Measurements from ENCODE around the gene TRAM2. TPM values are rescaled to one million over a fixed set of nuclear protein-coding genes. Genes with fewer than 3 reads are reported as not detected.

TRAM2 gene
- total and polyA plus RNA-seq, 10 of the 15 experiments (the other 5 are each of a cell fraction or from before 2014, with no cell fraction given) = 2.5 to 15.0 (median 11.0) TPM

DNA sequence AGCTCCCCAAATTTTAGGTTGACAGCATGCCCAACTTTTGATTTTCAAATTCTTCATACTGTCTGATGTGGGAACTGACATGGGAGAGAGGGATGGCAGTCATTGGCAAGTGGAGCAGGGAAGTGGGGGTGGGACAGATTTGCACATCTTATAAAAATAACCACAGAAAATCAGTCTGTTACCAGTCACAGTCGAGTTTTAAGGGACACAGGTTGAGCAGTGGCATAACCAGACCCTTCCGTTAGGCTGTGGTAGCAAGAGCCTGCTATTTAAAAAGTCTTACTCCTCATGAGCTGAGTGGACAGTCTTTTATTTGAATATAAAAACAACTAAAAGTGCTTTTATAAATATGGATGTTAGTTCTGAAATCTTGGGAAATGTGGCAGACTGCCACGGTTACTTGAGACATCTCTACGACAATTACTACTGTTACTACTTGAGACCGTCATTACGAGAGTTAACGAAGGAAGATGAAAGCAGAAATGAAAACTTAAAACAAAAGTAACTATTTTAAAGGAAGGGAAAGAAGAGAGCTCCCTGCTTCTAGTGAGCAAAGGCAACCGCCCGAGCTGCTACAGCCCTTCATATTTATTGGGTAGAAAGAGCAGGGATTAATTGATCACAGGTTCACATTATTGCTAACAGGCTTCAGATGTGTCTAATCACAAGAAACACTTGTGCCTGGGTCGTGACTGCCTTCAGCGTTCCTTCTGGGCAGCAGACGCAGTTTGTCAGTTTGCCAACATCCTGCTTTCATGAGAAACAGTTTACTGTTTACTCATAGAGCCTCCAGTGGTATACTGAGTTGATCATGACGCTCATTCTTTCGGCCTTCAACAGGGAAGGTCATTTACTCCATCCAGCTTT lies 85.4 kb downstream of the TRAM2 start (continued):
- TF ChIP-seq, protein P1, sequence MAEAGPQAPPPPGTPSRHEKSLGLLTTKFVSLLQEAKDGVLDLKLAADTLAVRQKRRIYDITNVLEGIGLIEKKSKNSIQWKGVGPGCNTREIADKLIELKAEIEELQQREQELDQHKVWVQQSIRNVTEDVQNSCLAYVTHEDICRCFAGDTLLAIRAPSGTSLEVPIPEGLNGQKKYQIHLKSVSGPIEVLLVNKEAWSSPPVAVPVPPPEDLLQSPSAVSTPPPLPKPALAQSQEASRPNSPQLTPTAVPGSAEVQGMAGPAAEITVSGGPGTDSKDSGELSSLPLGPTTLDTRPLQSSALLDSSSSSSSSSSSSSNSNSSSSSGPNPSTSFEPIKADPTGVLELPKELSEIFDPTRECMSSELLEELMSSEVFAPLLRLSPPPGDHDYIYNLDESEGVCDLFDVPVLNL (IDR thresholded peaks at IDR 0.05; ENCODE audit: low read depth, low read length) = no peak
- no peak for TF ChIP-seq POLR2A (IDR thresholded peaks at IDR 0.05; ENCODE audit: low read depth, low read length)
- TF ChIP-seq RBBP5 (conservative IDR thresholded peaks at IDR 0.05) = no peak; the same call in 1 of the 2 replicates
- no peak for TF ChIP-seq ZBTB33 (IDR thresholded peaks at IDR 0.05)
- TF ChIP-seq PML (IDR thresholded peaks at IDR 0.05; ENCODE audit: low read length) = no peak
- TF ChIP-seq IKZF1 (conservative IDR thresholded peaks at IDR 0.05) = peak; percentile 55
- TF ChIP-seq ZNF24 (IDR thresholded peaks at IDR 0.05) = 0 out of 2 replicates have a peak, but pooled peaks have one; percentile 9

DNA sequence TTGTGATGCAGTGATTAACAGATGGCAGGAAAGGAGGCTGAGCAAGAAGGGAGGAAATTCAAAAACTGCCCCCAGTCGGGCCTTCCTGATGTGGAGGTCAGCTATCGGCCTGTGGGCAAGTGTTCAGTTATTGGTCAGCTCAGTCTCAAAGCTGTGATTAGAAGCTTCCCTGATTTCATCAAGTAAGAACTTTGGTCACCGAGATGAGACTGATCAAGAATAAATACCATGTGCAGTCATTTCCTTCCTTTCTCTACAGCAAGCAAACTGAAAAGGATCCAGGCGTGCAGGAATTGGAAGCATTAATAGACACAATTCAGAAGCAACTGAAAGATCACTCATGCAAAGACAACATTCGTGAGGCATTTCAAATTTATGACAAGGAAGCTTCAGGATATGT lies 87.0 kb downstream of the TRAM2 start:
- no TSS peak for BruUV-seq (replicated peaks)
- in situ Hi-C loops (cut with MboI) = loop anchor here (5.0 kb wide), 1 partner anchor 172 kb away; no protein-coding TSS in a partner anchor
- no peak for TF ChIP-seq CHD2 (IDR thresholded peaks at IDR 0.05; ENCODE audit: borderline replicate concordance, low read depth, low read length)
- no peak for TF ChIP-seq SREBF2 (IDR thresholded peaks at IDR 0.05; ENCODE audit: low read length)
- no peak for TF ChIP-seq FOXK2 (IDR thresholded peaks at IDR 0.05)
- TF ChIP-seq CBX3 (IDR thresholded peaks at IDR 0.05; ENCODE audit: borderline replicate concordance, low read depth) = no peak
- no peak for TF ChIP-seq SKIL (IDR thresholded peaks at IDR 0.05; ENCODE audit: low read depth, poor library complexity, severe bottlenecking)
- no peak for TF ChIP-seq SP1 (IDR thresholded peaks at IDR 0.05; ENCODE audit: low read depth, low read length)
- no peak for TF ChIP-seq RBBP5 (conservative IDR thresholded peaks at IDR 0.05)
- no peak for TF ChIP-seq YY1 (IDR thresholded peaks at IDR 0.05; ENCODE audit: low read depth, low read length)
- no peak for TF ChIP-seq NFYB (IDR thresholded peaks at IDR 0.05; ENCODE audit: insufficient read depth, low read depth, low read length)
- no peak for TF ChIP-seq NR2C1 (IDR thresholded peaks at IDR 0.05)
- TF ChIP-seq PBX3 (IDR thresholded peaks at IDR 0.05; ENCODE audit: insufficient replicate concordance, low read depth, low read length) = no peak

More for the DNA sequence above, 87.0 kb downstream of the TRAM2 start:
- ATAC-seq = no peak
- DNase-seq (ENCODE audit: low read depth, low spot score) = no peak
- H3K27ac ChIP-seq (ENCODE audit: control insufficient read depth, insufficient read depth) = no peak overlapping the region
- no peak overlapping the region for H3K9ac ChIP-seq (ENCODE audit: control insufficient read depth, insufficient read depth, low read length)
- intact Hi-C loops (cut with micrococcal nuclease; ENCODE audit: unreplicated experiment) = no loop called here
- FAIRE-seq = no peak
- H3K9me3 ChIP-seq (replicated peaks; ENCODE audit: control insufficient read depth, insufficient read depth, low read length) = no peaks in the 10 kb centered on the region; the same call in 1 of the 3 replicates
- H2AFZ ChIP-seq (ENCODE audit: control insufficient read depth, low read depth, low read length) = no peak overlapping the region
- no peak overlapping the region for H3K4me2 ChIP-seq (ENCODE audit: control insufficient read depth, insufficient read depth)
- POLR2A ChIA-PET = interaction anchor here (2.0 kb wide), 1 partner anchor 9 kb away, joined by 8 read pairs; no protein-coding TSS in a partner anchor
- H3K4me1 ChIP-seq (ENCODE audit: control insufficient read depth, insufficient read depth, low read length) = peaks cover 43% of the 10 kb centered on the region
- SMC1A ChIA-PET (ENCODE audit: uncharacterized antibody, unreplicated experiment) = interaction anchor here (0.8 to 14.8 kb wide), 3 partner anchors 9 to 102 kb away, joined by 5 to 249 read pairs (median 6); partner anchors contain the start of gene EFHC1
- RAD21 ChIA-PET (ENCODE audit: unreplicated experiment) = interaction anchor here (1.2 to 1.3 kb wide), 2 partner anchors 81 to 85 kb away, joined by 3 read pairs; no protein-coding TSS in a partner anchor
- H3K79me2 ChIP-seq (ENCODE audit: control insufficient read depth, insufficient read depth, low read length) = no peaks in the 10 kb centered on the region
- 42% methylated on average over 5 of the region's 5 CpGs for WGBS (ENCODE audit: insufficient coverage, insufficient replicate concordance, low lambda C conversion rate, missing lambda C conversion rate)
- H3K36me3 ChIP-seq (ENCODE audit: control insufficient read depth in 2 of 2, insufficient read depth in 2 of 2, low read length in 1 of 2) = no peaks in the 10 kb centered on the region
- no peaks in the 10 kb centered on the region for H4K20me1 ChIP-seq (ENCODE audit: control insufficient read depth, insufficient read depth)
- CTCF ChIA-PET = interaction anchor here (1.3 to 10.3 kb wide), 3 partner anchors 9 to 72 kb away, joined by 4 to 83 read pairs (median 4); partner anchors contain the start of gene EFHC1
- no peak overlapping the region for H3K4me3 ChIP-seq
- no peaks in the 10 kb centered on the region for H3K27me3 ChIP-seq (replicated peaks in 1 of 2; ENCODE audit: control insufficient read depth in 2 of 2, insufficient read depth in 2 of 2, low read length in 1 of 2)
